IMR-90 (cell line): ENCODE results near the gene ZFAND2B. TPM values are rescaled to one million over a fixed set of nuclear protein-coding genes. Genes with fewer than 3 reads are reported as not detected.

Experiments used
- ATAC-seq: fragments of 200-7000 bp; cut with Tn5 transposase; 2 replicates; pipeline ENCODE4 v1.9.1; 2020; ENCODE audit warnings: low read depth, mild to moderate bottlenecking, moderate library complexity
- BruUV-seq: library from RNA; stranded (reverse); fragments of 400-500 nt; replicated peaks from 2 replicates; lab custom pipeline; 2021; lab: Mats Ljungman, UMichigan
- CTCF ChIA-PET: fragments of 300-600 bp; formaldehyde crosslinking; extraction: SDS; loops from one replicate; lab custom pipeline; 2021; ENCODE audit warnings: antibody characterized with exemption; lab: Yijun Ruan, JAX
- POLR2A ChIA-PET: fragments of 300-600 bp; sonication (Branson Sonifier 250); formaldehyde crosslinking; loops from one replicate; lab custom pipeline; 2022; ENCODE audit warnings: antibody characterized with exemption; ENCODE audit not compliant: unreplicated experiment; lab: Charles Lee
- DNase-seq: peaks from one replicate; pipeline ENCODE4 v3.0.0; 2013
- H2AFZ ChIP-seq: replicated peaks from 2 replicates; pipeline ENCODE3; 2013; ENCODE audit warnings: low read length, mild to moderate bottlenecking; ENCODE audit not compliant: poor library complexity
- H2AK5ac ChIP-seq: 2 replicates; pipeline ENCODE4 v1.6.1; 2013; ENCODE audit warnings: low read depth, low read length, inconsistent platforms
- H2AK9ac ChIP-seq: replicated peaks from 2 replicates; pipeline ENCODE3; 2013; ENCODE audit warnings: mild to moderate bottlenecking, low read depth, low read length, moderate library complexity; ENCODE audit not compliant: poor library complexity
- H2BK120ac ChIP-seq: 2 replicates; pipeline ENCODE4 v1.6.1; 2013; ENCODE audit warnings: low read depth, low read length, inconsistent platforms
- H2BK15ac ChIP-seq: 3 replicates; pipeline ENCODE4 v1.6.1; 2013; ENCODE audit warnings: low read depth, low read length, inconsistent platforms
- H2BK20ac ChIP-seq: 2 replicates; pipeline ENCODE4 v1.6.1; 2013; ENCODE audit warnings: low read depth, mild to moderate bottlenecking, inconsistent platforms, low read length, moderate library complexity
- H2BK5ac ChIP-seq: 2 replicates; pipeline ENCODE4 v1.6.1; 2013; ENCODE audit warnings: mild to moderate bottlenecking, low read depth, low read length, inconsistent platforms; ENCODE audit not compliant: poor library complexity, severe bottlenecking
- H3K14ac ChIP-seq: replicated peaks from 2 replicates; pipeline ENCODE4 v1.6.1; 2013; ENCODE audit warnings: low read depth, low read length, inconsistent platforms
- H3K18ac ChIP-seq: 2 replicates; pipeline ENCODE4 v1.6.1; 2013; ENCODE audit warnings: low read depth, low read length, control low read depth
- H3K23ac ChIP-seq: 2 replicates; pipeline ENCODE4 v1.6.1; 2013; ENCODE audit warnings: low read depth, low read length, inconsistent platforms
- H3K27ac ChIP-seq: 2 replicates; pipeline ENCODE4 v1.5.1; 2013; ENCODE audit warnings: mild to moderate bottlenecking, control low read depth, low read length; ENCODE audit not compliant: insufficient read depth
- H3K27me3 ChIP-seq: 2 replicates; pipeline ENCODE4 v1.6.1; 2013; ENCODE audit warnings: low read length; ENCODE audit not compliant: control insufficient read depth, insufficient read depth
- H3K36me3 ChIP-seq: 2 replicates; pipeline ENCODE4 v1.6.1; 2013; ENCODE audit warnings: low read length, mixed read lengths; ENCODE audit not compliant: control insufficient read depth, insufficient read depth
- H3K4ac ChIP-seq: 2 replicates; pipeline ENCODE4 v1.6.1; 2013; ENCODE audit warnings: low read depth, low read length, inconsistent platforms
- H3K4me1 ChIP-seq: 2 replicates; pipeline ENCODE4 v1.6.1; 2013; ENCODE audit warnings: low read length, mixed read lengths; ENCODE audit not compliant: control insufficient read depth, insufficient read depth
- H3K4me2 ChIP-seq: 2 replicates; pipeline ENCODE4 v1.6.1; 2013; ENCODE audit warnings: low read depth, mild to moderate bottlenecking, control low read depth, low read length, moderate library complexity
- H3K4me3 ChIP-seq: 2 replicates; pipeline ENCODE4 v1.5.1; 2013; ENCODE audit warnings: low read depth, mild to moderate bottlenecking, control low read depth, low read length, moderate library complexity; ENCODE audit not compliant: insufficient read depth
- H3K56ac ChIP-seq: 2 replicates; pipeline ENCODE4 v1.6.1; 2013; ENCODE audit warnings: low read length, inconsistent platforms; ENCODE audit not compliant: insufficient read depth; ENCODE audit errors: extremely low read depth
- H3K79me1 ChIP-seq, 2 experiments: 2 replicates each; pipeline ENCODE4 v1.6.1; 2013; ENCODE audit warnings: low read length in 2 of 2, inconsistent platforms in 1 of 2, low read depth in 1 of 2
- H3K9ac ChIP-seq: 2 replicates; pipeline ENCODE4 v1.6.1; 2013; ENCODE audit warnings: low read depth, low read length, control low read depth
- H3K9me1 ChIP-seq: 2 replicates; pipeline ENCODE4 v1.6.1; 2013; ENCODE audit warnings: low read length, inconsistent platforms; ENCODE audit not compliant: insufficient read depth
- H3K9me3 ChIP-seq: 2 replicates; pipeline ENCODE4 v1.6.1; 2013; ENCODE audit warnings: low read length; ENCODE audit not compliant: control insufficient read depth, insufficient read depth
- H4K20me1 ChIP-seq: 2 replicates; pipeline ENCODE4 v1.6.1; 2013; ENCODE audit warnings: low read length, inconsistent platforms; ENCODE audit not compliant: insufficient read depth
- H4K5ac ChIP-seq: 2 replicates; pipeline ENCODE4 v1.6.1; 2013; ENCODE audit warnings: mild to moderate bottlenecking, low read depth, low read length, control low read depth
- H4K8ac ChIP-seq, 2 experiments: 2 replicates each; pipeline ENCODE4 v1.6.1; 2013; ENCODE audit warnings: low read depth in 2 of 2, low read length in 2 of 2, control low read depth in 1 of 2, inconsistent platforms in 1 of 2
- H4K91ac ChIP-seq: 2 replicates; pipeline ENCODE4 v1.6.1; 2013; ENCODE audit warnings: low read depth, low read length, inconsistent platforms; ENCODE audit not compliant: insufficient read depth
- BHLHE40 ChIP-seq: fragments of 150-350 bp; IDR thresholded peaks from 2 replicates; pipeline ENCODE4 v1.6.1; 2016; ENCODE audit warnings: mild to moderate bottlenecking, low read depth, low read length
- CEBPB ChIP-seq: IDR thresholded peaks from 2 replicates; pipeline ENCODE4 v1.6.1; 2012; ENCODE audit warnings: low read depth, low read length, improper control_type of control experiment
- CHD1 ChIP-seq: IDR thresholded peaks from 2 replicates; pipeline ENCODE4 v1.6.1; 2012; ENCODE audit warnings: low read depth, low read length, improper control_type of control experiment
- CTCF ChIP-seq: conservative IDR thresholded peaks from 2 replicates; pipeline ENCODE4 v1.5.1; 2012; ENCODE audit warnings: mild to moderate bottlenecking, low read depth, low read length, improper control_type of control experiment
- ELK1 ChIP-seq: fragments of 150-350 bp; IDR thresholded peaks from 2 replicates; pipeline ENCODE4 v1.6.1; 2016; ENCODE audit warnings: low read depth, mild to moderate bottlenecking, low read length, moderate library complexity, borderline replicate concordance
- FOS ChIP-seq: fragments of 150-350 bp; IDR thresholded peaks from 2 replicates; pipeline ENCODE4 v1.6.1; 2016; ENCODE audit warnings: low read depth, low read length
- MAFK ChIP-seq: IDR thresholded peaks from 2 replicates; pipeline ENCODE4 v1.6.1; 2012; ENCODE audit warnings: low read depth, low read length, improper control_type of control experiment
- MAZ ChIP-seq: IDR thresholded peaks from 2 replicates; pipeline ENCODE4 v1.6.1; 2012; ENCODE audit warnings: low read depth, mild to moderate bottlenecking, low read length, improper control_type of control experiment, moderate library complexity, borderline replicate concordance
- MXI1 ChIP-seq: IDR thresholded peaks from 2 replicates; pipeline ENCODE4 v1.6.1; 2012; ENCODE audit warnings: low read depth, mild to moderate bottlenecking, low read length, moderate library complexity, borderline replicate concordance
- NFE2L2 ChIP-seq: fragments of 150-350 bp; IDR thresholded peaks from 2 replicates; pipeline ENCODE4 v1.6.1; 2016; ENCODE audit warnings: low read depth, mild to moderate bottlenecking, low read length
- POLR2A ChIP-seq: IDR thresholded peaks from 2 replicates; pipeline ENCODE4 v1.6.1; 2012; ENCODE audit warnings: mild to moderate bottlenecking, low read depth, low read length
- RAD21 ChIP-seq: IDR thresholded peaks from 2 replicates; pipeline ENCODE4 v1.6.1; 2012; ENCODE audit warnings: low read length, improper control_type of control experiment
- RCOR1 ChIP-seq: IDR thresholded peaks from 2 replicates; pipeline ENCODE4 v1.6.1; 2012; ENCODE audit warnings: mild to moderate bottlenecking, low read length, improper control_type of control experiment; ENCODE audit not compliant: insufficient replicate concordance
- RFX5 ChIP-seq: IDR thresholded peaks from 2 replicates; pipeline ENCODE4 v1.8.0; 2012; ENCODE audit warnings: low read depth, mild to moderate bottlenecking, low read length, moderate library complexity
- SMC3 ChIP-seq: fragments of 150-350 bp; IDR thresholded peaks from 2 replicates; pipeline ENCODE4 v1.6.1; 2016; ENCODE audit warnings: low read depth, mild to moderate bottlenecking, antibody characterized with exemption, low read length, moderate library complexity
- USF2 ChIP-seq: fragments of 150-350 bp; IDR thresholded peaks from 2 replicates; pipeline ENCODE4 v1.6.1; 2017; ENCODE audit warnings: mild to moderate bottlenecking, antibody characterized with exemption, low read length, low read depth
- WGBS, 2 experiments: methylation state at CpG; one replicate each; pipeline versions ENCODE4 v1.1.5 to v1.1.7; 2013; ENCODE audit warnings: missing lambda C conversion rate in 2 of 2; ENCODE audit not compliant: insufficient read length in 1 of 2; ENCODE audit errors: extremely low coverage in 2 of 2; 5-methylcytosine and 5-hydroxymethylcytosine counted together
- dilution Hi-C: fragments of 300-500 bp; cut with HindIII; formaldehyde crosslinking; loops from one replicate; pipeline ENCODE4 v1.14.3; 2018; ENCODE audit warnings: low sequenced_read_pairs; ENCODE audit not compliant: unreplicated experiment
- in situ Hi-C: fragments of 300-500 bp; cut with MboI; formaldehyde crosslinking; loops from 3 replicates; pipeline ENCODE4 v1.14.3; 2019; ENCODE audit warnings: low sequenced_read_pairs, inconsistent platforms, mixed read lengths
- intact Hi-C: fragments of 100-400 bp; cut with micrococcal nuclease; formaldehyde crosslinking; loops from 2 replicates; pipeline ENCODE4 v1.10.0; 2022
- polyA plus RNA-seq, 3 experiments: library from polyadenylated mRNA; depleted of rRNA; stranded (reverse); fragments of >200 nt; gene quantifications; 2 replicates each; pipeline ENCODE4 v1.2.3, GENCODE V29; 2012; ENCODE audit warnings: low replicate concordance in 1 of 3
- total RNA-seq: library from RNA; depleted of rRNA; stranded (reverse); fragments of >200 nt; gene quantifications from 2 replicates; pipeline ENCODE4 v1.2.3, GENCODE V29; 2012

Gene ZFAND2B
- total and polyA plus RNA-seq, 2 of the 4 experiments (the other 2 are of a cell fraction) = 25.5 to 38.3 TPM

GRCh38 chr2:219159771-219160185 is 46.8 kb upstream of the ZFAND2B start:
- ChIA-PET POLR2A (no interaction called here), CTCF (interaction anchor here (0.6 to 1.6 kb wide), 5 partner anchors 130 to 199 kb away, joined by 3 to 8 read pairs (median 3); no protein-coding TSS in a partner anchor)
- no peak overlapping the region for H2BK5ac ChIP-seq
- H4K5ac ChIP-seq = no peak overlapping the region
- peak overlapping the region in 1 of 2 experiments; percentile 48; a peak in 2 of 4 replicates for H4K8ac ChIP-seq
- H3K4me1 ChIP-seq = peaks cover 2% of the 10 kb centered on the region; the same call in 1 of the 2 replicates
- dilution Hi-C loops (no loop called here), intact Hi-C loops (loop anchor here (1.0 kb wide), 4 partner anchors 47 to 193 kb away; partner anchors contain the start of genes ABCB6 and ZFAND2B), in situ Hi-C loops (no loop called here)
- H3K36me3 ChIP-seq = 0 out of 2 replicates have a peak, but pooled peaks cover 3% of the 10 kb centered on the region
- no TSS peak for BruUV-seq
- H3K9me3 ChIP-seq = no peaks in the 10 kb centered on the region
- peak overlapping the region; percentile 95 for H3K4me2 ChIP-seq
- ATAC-seq (no peak), DNase-seq (no peak)
- H2AK9ac ChIP-seq = peak overlapping the region; percentile 86
- H2AK5ac ChIP-seq = no peak overlapping the region
- peaks cover 5 to 17% of the 10 kb centered on the region in 2 experiments; a peak in 2 of 4 replicates for H3K79me1 ChIP-seq
- no peaks in the 10 kb centered on the region for H3K27me3 ChIP-seq
- peak overlapping the region; percentile 55; the same call in 1 of the 2 replicates for H3K4ac ChIP-seq
- H2BK15ac ChIP-seq = no peak overlapping the region
- peak overlapping the region; percentile 99 for H2AFZ ChIP-seq
- TF ChIP-seq CEBPB (no peak), RFX5 (no peak), USF2 (no peak), ELK1 (no peak), MAFK (no peak), RAD21 (no peak), MXI1 (no peak), POLR2A (no peak), BHLHE40 (no peak), NFE2L2 (no peak), RCOR1 (no peak), SMC3 (no peak), CHD1 (no peak), MAZ (no peak), FOS (no peak), CTCF (no peak)
- H3K4me3 ChIP-seq = peak overlapping the region; percentile 82
- 13% methylated on average over 9 of the region's 18 CpGs; no CpG with 5 or more reads in 1 of the 2 experiments for WGBS, 2 experiments
- peak overlapping the region; percentile 47; the same call in 1 of the 2 replicates for H3K56ac ChIP-seq
- H3K18ac ChIP-seq = no peak overlapping the region
- H4K91ac ChIP-seq = 0 out of 2 replicates have a peak overlapping the region, but pooled peaks have one; percentile 20
- no peaks in the 10 kb centered on the region; the same call in 1 of the 2 replicates for H3K9me1 ChIP-seq
- H4K20me1 ChIP-seq = no peaks in the 10 kb centered on the region
- H3K27ac ChIP-seq = peak overlapping the region; percentile 36; the same call in 1 of the 2 replicates
- H2BK120ac ChIP-seq = no peak overlapping the region
- H3K23ac ChIP-seq = peak overlapping the region; percentile 85
- peak overlapping the region; percentile 62 for H3K9ac ChIP-seq
- H3K14ac ChIP-seq = peak overlapping the region; percentile 77
- H2BK20ac ChIP-seq = no peak overlapping the region
